HL-60 (cell line): Measurements from ENCODE around the gene SPINK6.

ENCODE experiments used
- CTCF ChIP-seq: IDR thresholded peaks from one replicate; pipeline ENCODE4 v1.5.1; 2011; ENCODE audit warnings: low read length, control low read depth, inconsistent platforms; ENCODE audit not compliant: insufficient read depth
- POLR2AphosphoS5 ChIP-seq: IDR thresholded peaks from 2 replicates; pipeline ENCODE4 v1.6.1; 2012; ENCODE audit warnings: low read depth
- REST ChIP-seq: IDR thresholded peaks from 2 replicates; pipeline ENCODE4 v1.6.1; 2012; ENCODE audit warnings: low read depth; ENCODE audit not compliant: insufficient replicate concordance
- SPI1 ChIP-seq: IDR thresholded peaks from 2 replicates; pipeline ENCODE4 v1.6.1; 2012; ENCODE audit warnings: low read depth, mild to moderate bottlenecking, borderline replicate concordance

DNA sequence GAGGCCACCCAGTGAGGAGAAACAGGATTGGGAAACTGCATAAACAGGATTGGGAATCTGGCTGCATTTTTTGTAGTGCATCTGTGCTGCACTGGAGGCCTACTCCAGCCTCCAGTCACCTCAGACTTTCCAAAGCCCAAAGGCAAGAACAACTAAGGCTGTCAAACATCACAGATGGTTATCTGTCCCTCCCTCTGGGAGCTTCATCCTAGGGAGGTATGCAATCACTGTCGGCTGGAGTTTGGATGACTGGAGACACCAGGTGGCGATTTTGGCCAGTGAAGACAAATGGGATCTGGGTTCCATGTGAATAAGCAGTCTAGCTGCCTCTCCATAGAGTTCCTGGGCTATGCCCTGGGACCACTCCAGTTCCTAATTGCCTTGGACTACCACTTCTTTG is 56.4 kb downstream of the SPINK6 start:
- no peak for TF ChIP-seq CTCF
- TF ChIP-seq POLR2AphosphoS5, result no peak
- no peak for TF ChIP-seq SPI1
- no peak for TF ChIP-seq REST
